ENCODE results near the gene HSD17B1. TPM values are rescaled to one million over a fixed set of nuclear protein-coding genes. Genes with fewer than 3 reads are reported as not detected.

HSD17B1 gene
- total and polyA plus RNA-seq, 2 of the 13 experiments (the other 11 are each of a cell fraction or from before 2014, with no cell fraction given): 0.54 to 0.93 TPM

DNA sequence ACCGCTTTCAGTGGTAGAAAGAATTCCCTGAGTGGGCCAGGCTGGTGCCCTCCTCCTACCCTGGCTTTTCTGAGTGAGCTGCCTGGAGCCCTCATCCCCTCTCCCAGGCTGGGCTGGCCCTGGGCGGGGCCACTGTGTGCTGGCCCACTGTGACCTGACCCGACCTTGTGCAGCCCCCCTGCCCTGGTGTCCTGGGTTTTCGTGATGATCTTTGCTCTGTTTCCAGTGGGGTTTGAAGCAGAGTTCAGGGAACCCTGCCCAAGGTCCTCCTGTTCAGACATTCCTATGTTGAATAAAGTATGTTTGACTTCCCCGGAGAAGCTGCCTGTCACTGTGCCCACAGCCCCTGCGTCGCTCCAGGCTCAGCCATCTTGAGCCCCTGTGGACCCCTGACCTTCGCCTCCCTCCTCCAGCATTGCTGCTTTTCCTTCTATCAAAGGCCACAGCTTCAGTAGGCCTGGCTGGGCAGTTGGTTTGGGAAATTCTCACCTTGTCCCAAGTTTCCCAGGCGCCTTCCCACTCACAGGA is 30.4 kb upstream of the HSD17B1 start (continued):
- peak in 1 of 2 experiments; percentile 49; a peak in 2 of 4 replicates for TF ChIP-seq EP300 (IDR thresholded peaks at IDR 0.05; ENCODE audit: low read depth in 2 of 2, low read length in 2 of 2)
- TF ChIP-seq EP300 (CRISPR knock-in tag; IDR thresholded peaks at IDR 0.05; ENCODE audit: borderline replicate concordance): no peak
- TF ChIP-seq ZNF773 (CRISPR knock-in tag; IDR thresholded peaks at IDR 0.05; ENCODE audit: borderline replicate concordance): no peak
- TF ChIP-seq, protein P1, sequence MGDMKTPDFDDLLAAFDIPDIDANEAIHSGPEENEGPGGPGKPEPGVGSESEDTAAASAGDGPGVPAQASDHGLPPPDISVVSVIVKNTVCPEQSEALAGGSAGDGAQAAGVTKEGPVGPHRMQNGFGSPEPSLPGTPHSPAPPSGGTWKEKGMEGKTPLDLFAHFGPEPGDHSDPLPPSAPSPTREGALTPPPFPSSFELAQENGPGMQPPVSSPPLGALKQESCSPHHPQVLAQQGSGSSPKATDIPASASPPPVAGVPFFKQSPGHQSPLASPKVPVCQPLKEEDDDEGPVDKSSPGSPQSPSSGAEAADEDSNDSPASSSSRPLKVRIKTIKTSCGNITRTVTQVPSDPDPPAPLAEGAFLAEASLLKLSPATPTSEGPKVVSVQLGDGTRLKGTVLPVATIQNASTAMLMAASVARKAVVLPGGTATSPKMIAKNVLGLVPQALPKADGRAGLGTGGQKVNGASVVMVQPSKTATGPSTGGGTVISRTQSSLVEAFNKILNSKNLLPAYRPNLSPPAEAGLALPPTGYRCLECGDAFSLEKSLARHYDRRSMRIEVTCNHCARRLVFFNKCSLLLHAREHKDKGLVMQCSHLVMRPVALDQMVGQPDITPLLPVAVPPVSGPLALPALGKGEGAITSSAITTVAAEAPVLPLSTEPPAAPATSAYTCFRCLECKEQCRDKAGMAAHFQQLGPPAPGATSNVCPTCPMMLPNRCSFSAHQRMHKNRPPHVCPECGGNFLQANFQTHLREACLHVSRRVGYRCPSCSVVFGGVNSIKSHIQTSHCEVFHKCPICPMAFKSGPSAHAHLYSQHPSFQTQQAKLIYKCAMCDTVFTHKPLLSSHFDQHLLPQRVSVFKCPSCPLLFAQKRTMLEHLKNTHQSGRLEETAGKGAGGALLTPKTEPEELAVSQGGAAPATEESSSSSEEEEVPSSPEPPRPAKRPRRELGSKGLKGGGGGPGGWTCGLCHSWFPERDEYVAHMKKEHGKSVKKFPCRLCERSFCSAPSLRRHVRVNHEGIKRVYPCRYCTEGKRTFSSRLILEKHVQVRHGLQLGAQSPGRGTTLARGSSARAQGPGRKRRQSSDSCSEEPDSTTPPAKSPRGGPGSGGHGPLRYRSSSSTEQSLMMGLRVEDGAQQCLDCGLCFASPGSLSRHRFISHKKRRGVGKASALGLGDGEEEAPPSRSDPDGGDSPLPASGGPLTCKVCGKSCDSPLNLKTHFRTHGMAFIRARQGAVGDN (CRISPR knock-in tag; IDR thresholded peaks at IDR 0.05): peak; percentile 64
- TF ChIP-seq, protein P2, sequence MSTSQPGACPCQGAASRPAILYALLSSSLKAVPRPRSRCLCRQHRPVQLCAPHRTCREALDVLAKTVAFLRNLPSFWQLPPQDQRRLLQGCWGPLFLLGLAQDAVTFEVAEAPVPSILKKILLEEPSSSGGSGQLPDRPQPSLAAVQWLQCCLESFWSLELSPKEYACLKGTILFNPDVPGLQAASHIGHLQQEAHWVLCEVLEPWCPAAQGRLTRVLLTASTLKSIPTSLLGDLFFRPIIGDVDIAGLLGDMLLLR (CRISPR knock-in tag; IDR thresholded peaks at IDR 0.05): 0 out of 2 replicates have a peak, but pooled peaks have one; percentile 24
- TF ChIP-seq, protein P3, sequence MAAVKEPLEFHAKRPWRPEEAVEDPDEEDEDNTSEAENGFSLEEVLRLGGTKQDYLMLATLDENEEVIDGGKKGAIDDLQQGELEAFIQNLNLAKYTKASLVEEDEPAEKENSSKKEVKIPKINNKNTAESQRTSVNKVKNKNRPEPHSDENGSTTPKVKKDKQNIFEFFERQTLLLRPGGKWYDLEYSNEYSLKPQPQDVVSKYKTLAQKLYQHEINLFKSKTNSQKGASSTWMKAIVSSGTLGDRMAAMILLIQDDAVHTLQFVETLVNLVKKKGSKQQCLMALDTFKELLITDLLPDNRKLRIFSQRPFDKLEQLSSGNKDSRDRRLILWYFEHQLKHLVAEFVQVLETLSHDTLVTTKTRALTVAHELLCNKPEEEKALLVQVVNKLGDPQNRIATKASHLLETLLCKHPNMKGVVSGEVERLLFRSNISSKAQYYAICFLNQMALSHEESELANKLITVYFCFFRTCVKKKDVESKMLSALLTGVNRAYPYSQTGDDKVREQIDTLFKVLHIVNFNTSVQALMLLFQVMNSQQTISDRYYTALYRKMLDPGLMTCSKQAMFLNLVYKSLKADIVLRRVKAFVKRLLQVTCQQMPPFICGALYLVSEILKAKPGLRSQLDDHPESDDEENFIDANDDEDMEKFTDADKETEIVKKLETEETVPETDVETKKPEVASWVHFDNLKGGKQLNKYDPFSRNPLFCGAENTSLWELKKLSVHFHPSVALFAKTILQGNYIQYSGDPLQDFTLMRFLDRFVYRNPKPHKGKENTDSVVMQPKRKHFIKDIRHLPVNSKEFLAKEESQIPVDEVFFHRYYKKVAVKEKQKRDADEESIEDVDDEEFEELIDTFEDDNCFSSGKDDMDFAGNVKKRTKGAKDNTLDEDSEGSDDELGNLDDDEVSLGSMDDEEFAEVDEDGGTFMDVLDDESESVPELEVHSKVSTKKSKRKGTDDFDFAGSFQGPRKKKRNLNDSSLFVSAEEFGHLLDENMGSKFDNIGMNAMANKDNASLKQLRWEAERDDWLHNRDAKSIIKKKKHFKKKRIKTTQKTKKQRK (IDR thresholded peaks at IDR 0.05; ENCODE audit: low read length): no peak
- TF ChIP-seq EZH2 (conservative IDR thresholded peaks at IDR 0.05; ENCODE audit: low read depth, low read length): no peak
- TF ChIP-seq, protein P4, sequence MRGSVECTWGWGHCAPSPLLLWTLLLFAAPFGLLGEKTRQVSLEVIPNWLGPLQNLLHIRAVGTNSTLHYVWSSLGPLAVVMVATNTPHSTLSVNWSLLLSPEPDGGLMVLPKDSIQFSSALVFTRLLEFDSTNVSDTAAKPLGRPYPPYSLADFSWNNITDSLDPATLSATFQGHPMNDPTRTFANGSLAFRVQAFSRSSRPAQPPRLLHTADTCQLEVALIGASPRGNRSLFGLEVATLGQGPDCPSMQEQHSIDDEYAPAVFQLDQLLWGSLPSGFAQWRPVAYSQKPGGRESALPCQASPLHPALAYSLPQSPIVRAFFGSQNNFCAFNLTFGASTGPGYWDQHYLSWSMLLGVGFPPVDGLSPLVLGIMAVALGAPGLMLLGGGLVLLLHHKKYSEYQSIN (CRISPR knock-in tag; IDR thresholded peaks at IDR 0.05; ENCODE audit: borderline replicate concordance): no peak
- 0 out of 2 replicates have a peak, but pooled peaks have one; percentile 25 for TF ChIP-seq ZNF317 (CRISPR knock-in tag; IDR thresholded peaks at IDR 0.05)
- TF ChIP-seq, protein P5, sequence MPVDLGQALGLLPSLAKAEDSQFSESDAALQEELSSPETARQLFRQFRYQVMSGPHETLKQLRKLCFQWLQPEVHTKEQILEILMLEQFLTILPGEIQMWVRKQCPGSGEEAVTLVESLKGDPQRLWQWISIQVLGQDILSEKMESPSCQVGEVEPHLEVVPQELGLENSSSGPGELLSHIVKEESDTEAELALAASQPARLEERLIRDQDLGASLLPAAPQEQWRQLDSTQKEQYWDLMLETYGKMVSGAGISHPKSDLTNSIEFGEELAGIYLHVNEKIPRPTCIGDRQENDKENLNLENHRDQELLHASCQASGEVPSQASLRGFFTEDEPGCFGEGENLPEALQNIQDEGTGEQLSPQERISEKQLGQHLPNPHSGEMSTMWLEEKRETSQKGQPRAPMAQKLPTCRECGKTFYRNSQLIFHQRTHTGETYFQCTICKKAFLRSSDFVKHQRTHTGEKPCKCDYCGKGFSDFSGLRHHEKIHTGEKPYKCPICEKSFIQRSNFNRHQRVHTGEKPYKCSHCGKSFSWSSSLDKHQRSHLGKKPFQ (CRISPR knock-in tag; IDR thresholded peaks at IDR 0.05; ENCODE audit: insufficient replicate concordance): no peak
- TF ChIP-seq, protein P6, sequence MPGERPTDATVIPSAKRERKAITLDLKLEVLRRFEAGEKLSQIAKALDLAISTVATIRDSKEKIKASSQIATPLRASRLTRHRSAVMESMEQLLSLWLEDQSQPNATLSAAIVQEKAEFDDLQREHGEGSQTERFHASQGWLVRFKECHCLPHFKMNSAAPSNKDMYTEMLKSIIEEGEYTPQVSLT (CRISPR knock-in tag; IDR thresholded peaks at IDR 0.05; ENCODE audit: borderline replicate concordance, low read depth): no peak
- TF ChIP-seq, protein P7, sequence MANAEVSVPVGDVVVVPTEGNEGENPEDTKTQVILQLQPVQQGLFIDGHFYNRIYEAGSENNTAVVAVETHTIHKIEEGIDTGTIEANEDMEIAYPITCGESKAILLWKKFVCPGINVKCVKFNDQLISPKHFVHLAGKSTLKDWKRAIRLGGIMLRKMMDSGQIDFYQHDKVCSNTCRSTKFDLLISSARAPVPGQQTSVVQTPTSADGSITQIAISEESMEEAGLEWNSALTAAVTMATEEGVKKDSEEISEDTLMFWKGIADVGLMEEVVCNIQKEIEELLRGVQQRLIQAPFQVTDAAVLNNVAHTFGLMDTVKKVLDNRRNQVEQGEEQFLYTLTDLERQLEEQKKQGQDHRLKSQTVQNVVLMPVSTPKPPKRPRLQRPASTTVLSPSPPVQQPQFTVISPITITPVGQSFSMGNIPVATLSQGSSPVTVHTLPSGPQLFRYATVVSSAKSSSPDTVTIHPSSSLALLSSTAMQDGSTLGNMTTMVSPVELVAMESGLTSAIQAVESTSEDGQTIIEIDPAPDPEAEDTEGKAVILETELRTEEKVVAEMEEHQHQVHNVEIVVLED (CRISPR knock-in tag; IDR thresholded peaks at IDR 0.05; ENCODE audit: borderline replicate concordance): no peak
